ENCODE data around the gene MORF4L1. TPM values are rescaled to one million over a fixed set of nuclear protein-coding genes. Genes with fewer than 3 reads are reported as not detected.

Gene MORF4L1
- total and polyA plus RNA-seq, 5 experiments from 2014 or later = 271 to 320 (median 298) TPM

- Mint-ChIP-seq H3K36me3 (peaks cover 0 to 90% (median 19%) of the 10 kb centered on the region in 3 donors), H3K4me1 (peaks cover 20 to 34% (median 30%) of the 10 kb centered on the region in 4 donors), H3K27me3 (no peaks in the 10 kb centered on the region), H3K9me3 (no peaks in the 10 kb centered on the region), H3K27ac (peak overlapping the region in 6 of 10 donors; percentile 30 to 81 (median 54)), H3K4me3 (no peak overlapping the region)
- peak in 1 of 10 donors; percentile 25 for DNase-seq
- POLR2A ChIA-PET = no interaction called here
- peak; percentile 30 to 42 for ATAC-seq
Observed at GRCh38 chr15:78909791-78910228, 37.1 kb downstream of the MORF4L1 start.

GRCh38 chr15:78910271-78910670 is 37.6 kb downstream of the MORF4L1 start:
- POLR2A ChIA-PET = no interaction called here
- H3K27ac Mint-ChIP-seq = peak overlapping the region in 5 of 10 donors; percentile 30 to 81 (median 56)
- no peaks in the 10 kb centered on the region for H3K27me3 Mint-ChIP-seq

GRCh38 chr15:78912316-78912715 is 39.6 kb downstream of the MORF4L1 start:
- Mint-ChIP-seq H3K36me3 (peaks cover 0 to 80% (median 7%) of the 10 kb centered on the region in 3 donors), H3K27ac (peak overlapping the region in 2 of 10 donors; percentile 12 to 49), H3K4me1 (peaks cover 14 to 42% (median 25%) of the 10 kb centered on the region in 4 donors), H3K4me3 (no peak overlapping the region), H3K9me3 (no peaks in the 10 kb centered on the region), H3K27me3 (no peaks in the 10 kb centered on the region)
- no peak for ATAC-seq
- POLR2A ChIA-PET = interaction anchor here (1.0 kb wide), 1 partner anchor 39 kb away, joined by 3 read pairs; the partner anchor contains the start of gene MORF4L1
- no peak for DNase-seq

More at GRCh38 chr15:78910271-78910670, 37.6 kb downstream of the MORF4L1 start:
- Mint-ChIP-seq H3K9me3 (no peaks in the 10 kb centered on the region), H3K4me3 (no peak overlapping the region), H3K36me3 (peaks cover 0 to 90% (median 16%) of the 10 kb centered on the region in 3 donors), H3K4me1 (peaks cover 20 to 34% (median 32%) of the 10 kb centered on the region in 4 donors)
- ATAC-seq (no peak), DNase-seq (no peak)

GRCh38 chr15:78913012-78913411 is 40.3 kb downstream of the MORF4L1 start:
- peak overlapping the region in 1 of 10 donors; percentile 20 for H3K27ac Mint-ChIP-seq
- H3K27me3 Mint-ChIP-seq = no peaks in the 10 kb centered on the region
- H3K4me3 Mint-ChIP-seq = no peak overlapping the region
- no peaks in the 10 kb centered on the region for H3K9me3 Mint-ChIP-seq
- peaks cover 0 to 79% (median 10%) of the 10 kb centered on the region in 3 donors for H3K36me3 Mint-ChIP-seq
- POLR2A ChIA-PET = interaction anchor here (1.0 kb wide), 1 partner anchor 40 kb away, joined by 3 read pairs; the partner anchor contains the start of gene MORF4L1
- DNase-seq = no peak
- ATAC-seq = no peak
- peaks cover 12 to 45% (median 23%) of the 10 kb centered on the region in 4 donors for H3K4me1 Mint-ChIP-seq

GRCh38 chr15:78914027-78914764 is 41.5 kb downstream of the MORF4L1 start:
- H3K9me3 Mint-ChIP-seq = no peaks in the 10 kb centered on the region
- H3K4me3 Mint-ChIP-seq = no peak overlapping the region
- peaks cover 9 to 45% (median 23%) of the 10 kb centered on the region in 4 donors for H3K4me1 Mint-ChIP-seq
- peak overlapping the region in 3 of 10 donors; percentile 52 to 69 (median 66) for H3K27ac Mint-ChIP-seq
- POLR2A ChIA-PET = no interaction called here
- ATAC-seq (no peak), DNase-seq (no peak)
- H3K36me3 Mint-ChIP-seq = peaks cover 0 to 80% (median 14%) of the 10 kb centered on the region in 3 donors
- H3K27me3 Mint-ChIP-seq = no peaks in the 10 kb centered on the region

- Mint-ChIP-seq H3K27me3 (no peaks in the 10 kb centered on the region), H3K27ac (peak overlapping the region in 4 of 10 donors; percentile 3 to 46 (median 24)), H3K9me3 (no peaks in the 10 kb centered on the region), H3K4me1 (peaks cover 8 to 35% (median 16%) of the 10 kb centered on the region in 4 donors), H3K4me3 (no peak overlapping the region), H3K36me3 (peaks cover 0 to 79% (median 16%) of the 10 kb centered on the region in 3 donors)
- POLR2A ChIA-PET = no interaction called here
- ATAC-seq (peak in 1 of 2 donors; percentile 26), DNase-seq (no peak)
Observed at GRCh38 chr15:78915341-78916087, 42.8 kb downstream of the MORF4L1 start.

GRCh38 chr15:78916088-78916487 is 43.4 kb downstream of the MORF4L1 start:
- no peaks in the 10 kb centered on the region for H3K27me3 Mint-ChIP-seq
- peak overlapping the region in 2 of 10 donors; percentile 6 to 43 for H3K27ac Mint-ChIP-seq
- POLR2A ChIA-PET = no interaction called here
- ATAC-seq (no peak), DNase-seq (no peak)
- peaks cover 8 to 32% (median 13%) of the 10 kb centered on the region in 4 donors for H3K4me1 Mint-ChIP-seq
- H3K4me3 Mint-ChIP-seq = no peak overlapping the region
- H3K36me3 Mint-ChIP-seq = peaks cover 0 to 75% (median 14%) of the 10 kb centered on the region in 3 donors
- no peaks in the 10 kb centered on the region for H3K9me3 Mint-ChIP-seq

GRCh38 chr15:78917888-78918287 is 45.2 kb downstream of the MORF4L1 start:
- ATAC-seq (no peak), DNase-seq (no peak)
- no peaks in the 10 kb centered on the region for H3K9me3 Mint-ChIP-seq
- POLR2A ChIA-PET = no interaction called here
- no peak overlapping the region for H3K4me3 Mint-ChIP-seq
- H3K27me3 Mint-ChIP-seq = no peaks in the 10 kb centered on the region
- H3K36me3 Mint-ChIP-seq = peaks cover 0 to 73% (median 9%) of the 10 kb centered on the region in 3 donors
- peaks cover 0 to 19% (median 4%) of the 10 kb centered on the region in 4 donors for H3K4me1 Mint-ChIP-seq
- H3K27ac Mint-ChIP-seq = peak overlapping the region in 2 of 10 donors; percentile 13 to 68

- POLR2A ChIA-PET = interaction anchor here (0.6 kb wide), 1 partner anchor 49 kb away, joined by 4 read pairs; the partner anchor contains the start of gene MORF4L1
- Mint-ChIP-seq H3K4me3 (no peak overlapping the region), H3K9me3 (no peaks in the 10 kb centered on the region), H3K36me3 (peaks cover 0 to 59% (median 11%) of the 10 kb centered on the region in 3 donors), H3K27ac (no peak overlapping the region), H3K4me1 (peaks cover 0 to 8% (median 2%) of the 10 kb centered on the region in 4 donors), H3K27me3 (no peaks in the 10 kb centered on the region)
- DNase-seq (no peak), ATAC-seq (no peak)
Observed at GRCh38 chr15:78921517-78921916, 48.8 kb downstream of the MORF4L1 start.

GRCh38 chr15:78921940-78922339 is 49.2 kb downstream of the MORF4L1 start:
- H3K4me3 Mint-ChIP-seq = no peak overlapping the region
- H3K36me3 Mint-ChIP-seq = peaks cover 0 to 55% (median 11%) of the 10 kb centered on the region in 3 donors
- ATAC-seq (no peak), DNase-seq (no peak)
- no peaks in the 10 kb centered on the region for H3K27me3 Mint-ChIP-seq
- POLR2A ChIA-PET = interaction anchor here (0.6 kb wide), 1 partner anchor 49 kb away, joined by 4 read pairs; the partner anchor contains the start of gene MORF4L1
- H3K27ac Mint-ChIP-seq = peak overlapping the region in 1 of 10 donors; percentile 66
- peaks cover 0 to 5% (median 2%) of the 10 kb centered on the region in 4 donors for H3K4me1 Mint-ChIP-seq
- H3K9me3 Mint-ChIP-seq = no peaks in the 10 kb centered on the region

- POLR2A ChIA-PET = no interaction called here
- Mint-ChIP-seq H3K27ac (peak overlapping the region in 1 of 10 donors; percentile 66), H3K4me3 (no peak overlapping the region), H3K9me3 (no peaks in the 10 kb centered on the region), H3K4me1 (peaks cover 0 to 4% (median under 1%) of the 10 kb centered on the region in 4 donors), H3K36me3 (peaks cover 0 to 52% (median 10%) of the 10 kb centered on the region in 3 donors), H3K27me3 (no peaks in the 10 kb centered on the region)
- ATAC-seq = no peak
- no peak for DNase-seq
Observed at GRCh38 chr15:78922527-78922926, 49.8 kb downstream of the MORF4L1 start.

- no peak for DNase-seq
- no peaks in the 10 kb centered on the region for H3K9me3 Mint-ChIP-seq
- POLR2A ChIA-PET = no interaction called here
- H3K4me1 Mint-ChIP-seq = peaks cover 0 to 7% (median under 1%) of the 10 kb centered on the region in 4 donors
- H3K27me3 Mint-ChIP-seq = no peaks in the 10 kb centered on the region
- no peak overlapping the region for H3K27ac Mint-ChIP-seq
- peaks cover 0 to 48% (median 9%) of the 10 kb centered on the region in 3 donors for H3K36me3 Mint-ChIP-seq
- ATAC-seq = no peak
- H3K4me3 Mint-ChIP-seq = no peak overlapping the region
Observed at GRCh38 chr15:78923015-78923414, 50.3 kb downstream of the MORF4L1 start.

All from naive thymus-derived CD8-positive, alpha-beta T cell (primary cell).